Fibroblast of skin of right quadriceps (primary cell): ENCODE measurements around the gene OR9G4.

Experiments used
- DNase-seq: peaks from one replicate; pipeline ENCODE4 v3.0.0-alpha.2; 2013

The OR9G4 gene

DNA sequence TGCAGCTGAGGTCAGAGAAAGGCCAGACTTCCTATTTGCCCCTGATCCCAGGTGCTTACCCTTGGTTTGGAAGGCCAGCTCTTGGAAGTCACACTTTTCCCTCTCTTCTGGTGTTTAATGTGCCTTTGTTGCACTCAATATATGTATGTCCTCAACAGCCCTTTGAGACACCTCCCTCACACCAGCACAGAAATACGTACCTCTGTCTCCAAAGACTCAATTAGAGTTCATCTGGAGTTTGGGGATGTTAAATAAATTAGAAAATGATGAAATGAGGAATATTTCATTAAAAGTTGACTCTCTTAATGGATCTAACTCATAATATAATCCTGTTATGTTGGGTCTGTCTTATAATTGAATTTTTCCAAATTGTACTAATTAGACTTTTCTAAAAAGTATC, at the start of gene OR9G4:
Gene OR9G4, minus strand, starts transcription at position 101 of the 400 bp plus-strand sequence. CDS start 4,931 bp downstream, outside the sequence.
- DNase-seq, result no peak

DNA sequence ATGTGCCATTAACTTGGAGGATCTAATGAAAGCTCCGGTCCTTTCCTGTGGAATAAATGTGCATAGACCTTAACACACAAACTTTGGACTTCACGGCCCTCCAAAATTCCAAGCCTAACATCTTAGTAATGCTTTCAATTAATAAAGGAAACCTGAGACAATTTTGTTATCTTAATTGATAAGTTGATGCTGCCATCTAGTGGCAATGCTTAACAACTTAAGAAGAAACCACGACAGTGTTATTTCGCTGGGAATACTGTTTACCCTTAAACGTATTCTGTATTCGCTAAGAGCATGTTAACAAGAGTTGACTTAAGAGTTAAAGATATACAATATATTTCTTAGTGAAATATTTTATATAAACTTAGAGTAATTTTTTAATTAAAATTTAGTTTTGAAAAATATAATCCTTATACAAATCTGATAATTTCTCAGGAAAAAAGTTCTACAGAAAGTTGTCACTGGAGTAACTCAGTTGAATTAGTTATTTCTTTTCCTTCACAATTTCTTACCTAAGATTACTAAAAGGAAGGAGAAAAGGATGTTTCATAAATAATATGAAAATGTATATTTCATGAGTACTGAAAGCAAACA, 35.0 kb upstream of the OR9G4 start:
- DNase-seq, result peak; percentile 28

DNA sequence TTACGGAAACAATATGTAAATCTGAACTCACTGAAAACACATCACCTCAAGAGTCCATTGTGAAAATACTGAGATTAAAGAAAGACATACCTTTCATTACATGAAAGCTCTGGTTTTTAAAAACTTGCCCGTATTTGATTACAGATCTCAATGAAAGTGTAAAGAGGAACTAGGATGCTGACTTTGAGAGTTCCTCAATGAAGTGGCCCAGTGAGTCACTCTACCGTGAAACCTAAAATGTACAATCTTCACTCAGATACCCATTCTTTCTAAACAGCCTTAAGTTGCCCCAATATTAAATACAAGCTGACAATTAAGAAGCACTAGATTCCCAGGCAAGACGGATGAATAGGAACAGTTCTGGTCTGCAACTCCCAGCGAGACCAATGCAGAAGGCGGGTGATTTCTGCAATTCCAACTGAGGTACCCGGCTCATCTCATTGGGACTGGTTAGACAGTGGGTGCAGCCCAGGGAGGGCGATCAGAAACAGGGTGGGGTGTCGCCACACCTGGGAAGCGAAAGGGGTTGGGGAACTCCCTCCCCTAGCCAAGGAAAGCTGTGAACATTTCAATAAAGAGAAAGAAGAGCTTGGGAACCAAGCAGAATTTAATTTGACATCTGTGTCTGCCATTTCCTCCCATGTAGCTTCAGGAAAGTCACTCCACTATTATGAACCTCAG, 33.8 kb upstream of the OR9G4 start:
- no peak for DNase-seq

DNA sequence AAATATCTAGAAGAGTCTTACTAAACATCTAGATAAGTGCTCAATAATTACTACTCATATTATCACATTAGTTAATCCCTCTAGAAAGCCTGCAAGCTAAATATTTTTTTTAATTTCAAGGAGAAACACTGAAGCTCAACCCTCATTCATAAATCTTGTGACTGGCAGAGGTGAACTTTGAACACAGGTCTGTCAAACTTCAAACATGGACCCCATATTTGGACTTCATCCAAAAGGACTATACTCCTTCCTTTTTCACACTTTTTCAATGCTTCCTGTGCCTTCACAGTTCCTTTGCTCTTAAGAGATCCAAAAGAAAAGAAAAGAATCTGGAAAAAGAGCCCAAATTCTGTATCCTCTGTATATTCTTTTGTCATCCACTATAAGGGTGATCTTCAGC, 28.3 kb upstream of the OR9G4 start:
- no peak for DNase-seq

DNA sequence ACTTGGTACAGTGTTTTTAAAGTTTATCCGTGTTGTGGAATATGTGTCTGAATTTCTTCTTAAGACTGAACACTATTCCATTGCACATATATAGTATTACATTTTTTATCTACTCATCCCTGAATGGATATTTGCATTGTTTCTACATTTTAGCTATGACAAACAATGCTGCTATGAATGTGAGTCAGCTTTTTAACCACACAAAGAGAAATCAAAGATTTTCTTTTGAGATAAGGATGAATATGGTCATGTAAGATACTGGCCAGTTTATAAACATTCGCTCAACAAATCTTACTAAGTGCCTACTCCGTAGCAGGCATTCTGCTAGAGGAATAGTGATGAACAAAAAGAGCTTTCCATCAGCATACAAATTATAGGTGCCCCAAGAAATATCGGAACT, 16.5 kb upstream of the OR9G4 start:
- no peak for DNase-seq

DNA sequence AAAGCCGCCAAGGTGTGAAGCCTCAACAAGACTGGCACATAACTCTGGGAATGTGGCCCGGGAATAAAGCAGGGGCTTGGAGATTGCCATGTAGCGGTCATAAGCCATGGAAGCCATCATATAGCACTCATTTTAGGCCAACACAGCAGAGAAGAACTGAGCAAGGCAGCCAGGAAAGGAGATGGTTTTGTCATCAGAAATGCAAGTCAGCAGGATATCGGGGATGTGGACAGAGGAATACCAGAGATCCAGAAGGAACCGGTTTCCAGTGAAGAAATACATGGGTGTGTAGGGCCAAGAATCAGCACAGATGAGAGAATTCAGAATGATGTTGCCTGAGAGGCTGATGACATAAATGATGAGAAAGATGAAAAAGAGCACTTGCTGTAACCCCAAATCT, 3.0 kb upstream of the OR9G4 start:
- no peak for DNase-seq

DNA sequence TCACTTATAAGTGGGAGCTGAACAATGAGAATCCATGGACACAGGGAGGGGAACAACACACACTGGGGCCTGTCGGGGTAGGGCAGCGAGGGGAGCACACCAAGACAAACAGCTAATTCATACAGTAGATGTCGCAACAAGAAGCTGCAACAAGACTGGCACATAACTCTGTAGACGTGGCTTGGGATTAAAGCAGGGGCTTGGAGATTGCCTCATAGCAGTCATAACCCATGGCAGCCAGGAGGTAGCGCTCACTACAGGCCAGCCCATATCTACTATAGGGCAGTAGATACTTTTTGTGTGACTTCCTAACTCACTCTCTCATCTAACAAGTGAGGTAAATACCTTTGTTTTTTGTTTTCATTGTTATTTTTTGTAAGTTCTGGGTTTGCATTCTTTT, 1.7 kb upstream of the OR9G4 start:
- no peak for DNase-seq

DNA sequence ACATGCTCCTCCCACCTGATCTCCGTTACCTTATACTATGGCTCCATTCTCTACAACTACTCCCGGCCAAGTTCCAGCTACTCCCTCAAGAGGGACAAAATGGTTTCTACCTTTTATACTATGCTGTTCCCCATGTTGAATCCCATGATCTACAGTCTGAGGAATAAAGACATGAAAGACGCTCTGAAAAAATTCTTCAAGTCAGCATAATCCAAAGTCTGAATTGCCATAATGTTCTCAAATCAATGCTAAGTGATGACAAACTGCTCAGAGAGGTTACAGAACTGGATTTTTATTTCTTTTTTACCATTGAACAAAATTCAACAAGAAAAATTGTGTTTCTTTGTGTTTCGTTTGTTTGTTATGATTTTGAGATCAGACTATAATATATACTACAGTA, 7.6 kb downstream of the OR9G4 start:
- DNase-seq, result no peak

DNA sequence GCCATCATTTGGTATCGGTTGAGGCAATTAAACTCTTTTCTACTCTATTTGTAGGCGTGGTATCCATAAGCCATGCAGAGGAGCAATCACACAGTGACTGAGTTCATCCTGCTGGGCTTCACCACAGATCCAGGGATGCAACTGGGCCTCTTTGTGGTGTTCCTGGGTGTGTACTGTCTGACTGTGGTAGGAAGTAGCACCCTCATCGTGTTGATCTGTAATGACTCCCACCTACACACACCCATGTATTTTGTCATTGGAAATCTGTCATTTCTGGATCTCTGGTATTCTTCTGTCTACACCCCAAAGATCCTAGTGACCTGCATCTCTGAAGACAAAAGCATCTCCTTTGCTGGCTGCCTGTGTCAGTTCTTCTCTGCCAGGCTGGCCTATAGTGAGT, 8.4 kb downstream of the OR9G4 start:
- DNase-seq, result no peak

DNA sequence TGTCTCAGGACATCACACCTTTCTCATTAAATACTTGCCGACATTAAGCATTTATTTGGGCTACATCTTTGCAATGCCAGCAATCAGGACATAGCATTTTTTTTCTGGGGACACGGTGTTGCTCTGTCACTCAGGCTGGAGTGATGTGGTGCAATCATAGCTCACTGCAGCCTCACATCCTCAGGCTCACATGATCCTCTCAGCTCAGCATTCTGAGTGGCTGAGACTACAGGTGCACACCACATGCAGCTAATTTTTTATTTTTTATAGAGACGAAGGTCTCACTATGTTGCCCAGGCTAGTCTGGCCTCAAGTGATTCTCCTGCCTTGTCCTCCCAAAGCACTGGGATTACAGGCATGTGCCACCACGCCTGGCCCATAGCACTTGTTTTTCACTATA, 28.0 kb downstream of the OR9G4 start:
- no peak for DNase-seq

DNA sequence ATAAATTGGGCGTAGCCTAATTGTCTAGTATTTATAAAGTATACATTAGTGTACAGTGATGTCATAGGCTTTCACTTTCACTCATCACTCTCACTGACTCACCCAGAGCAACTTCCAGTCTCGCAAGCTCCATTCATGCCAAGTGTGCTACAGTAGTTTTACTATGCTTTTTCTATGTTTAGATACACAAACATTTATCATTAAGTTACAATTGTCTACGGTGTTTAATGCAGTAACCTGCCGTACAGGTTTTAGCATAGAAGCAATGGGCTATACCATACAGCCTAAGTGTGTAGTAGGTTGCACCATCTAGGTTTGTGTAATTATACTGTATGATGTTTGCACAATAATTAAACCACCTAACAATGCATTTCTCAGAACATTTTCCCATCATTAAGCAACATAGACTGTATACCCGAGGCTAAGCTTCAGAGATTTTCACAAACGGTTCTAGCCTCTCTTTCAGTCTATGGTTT, 32.1 kb downstream of the OR9G4 start:
- DNase-seq, result no peak

DNA sequence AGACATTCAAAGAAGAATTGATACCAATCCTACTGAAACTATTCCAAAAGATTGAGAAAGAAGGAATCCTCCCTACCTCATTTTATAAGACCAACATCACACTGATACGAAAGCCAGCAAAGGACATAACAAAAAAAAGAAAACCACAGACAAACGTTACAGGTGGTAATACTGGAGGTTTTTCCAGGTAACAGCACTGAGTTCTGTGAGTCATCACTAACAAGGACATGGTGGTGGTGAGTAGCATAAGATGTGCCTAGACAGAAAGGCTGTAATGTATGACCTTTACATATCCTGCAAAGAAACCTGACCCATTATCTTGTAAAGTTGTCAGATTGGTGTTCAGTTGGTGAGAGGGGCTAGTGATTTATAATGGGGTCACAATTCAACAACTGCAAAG, 34.3 kb downstream of the OR9G4 start:
- DNase-seq, result no peak

DNA sequence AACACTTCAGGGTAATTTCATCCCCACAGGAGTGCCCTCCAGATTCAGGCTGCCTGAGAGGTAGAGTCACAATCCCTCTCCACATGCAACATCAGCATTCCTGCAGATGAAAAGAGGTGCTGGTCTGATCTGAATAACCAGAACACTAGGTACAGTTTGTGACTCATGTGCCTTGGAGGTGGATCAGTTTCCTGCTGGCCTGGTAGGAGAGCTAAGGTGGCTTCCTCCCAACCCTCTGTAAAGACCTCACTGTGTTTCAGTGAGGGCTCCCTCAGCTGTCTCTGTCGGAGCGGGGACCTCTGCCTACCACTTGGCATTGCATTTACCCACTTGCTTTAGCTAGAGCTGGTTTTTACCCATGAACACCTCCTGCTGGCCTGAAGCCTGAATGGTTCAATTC, 42.0 kb downstream of the OR9G4 start:
- DNase-seq, result no peak

DNA sequence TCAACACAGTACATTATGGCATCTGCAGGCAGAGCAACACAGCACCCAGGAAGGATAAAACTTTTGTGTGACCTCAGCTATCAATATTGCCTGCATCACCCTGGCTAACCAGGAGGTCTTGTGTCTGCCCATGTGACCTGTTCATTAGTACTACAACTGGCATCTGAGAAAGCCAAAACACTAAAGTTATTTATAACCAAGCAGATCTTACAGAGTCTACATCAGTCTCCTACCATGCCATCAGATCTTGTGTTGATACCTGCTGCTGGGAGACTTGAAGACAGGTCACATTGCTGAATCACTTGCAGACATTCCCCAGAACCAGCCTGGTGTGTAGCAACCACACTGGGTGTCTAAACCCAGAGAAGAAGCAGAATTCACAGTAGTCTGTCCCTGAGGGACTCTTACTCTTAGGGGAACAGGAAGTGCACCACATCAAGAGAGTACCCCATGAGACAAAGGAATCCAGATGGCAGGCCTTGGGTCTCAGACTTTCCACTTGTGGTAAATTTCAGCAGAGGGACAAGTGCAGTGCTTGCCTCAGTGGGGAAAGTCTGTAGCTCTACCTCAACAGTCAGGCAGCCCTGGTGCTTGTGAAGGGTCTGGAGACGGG, 42.6 kb downstream of the OR9G4 start:
- DNase-seq, result no peak

DNA sequence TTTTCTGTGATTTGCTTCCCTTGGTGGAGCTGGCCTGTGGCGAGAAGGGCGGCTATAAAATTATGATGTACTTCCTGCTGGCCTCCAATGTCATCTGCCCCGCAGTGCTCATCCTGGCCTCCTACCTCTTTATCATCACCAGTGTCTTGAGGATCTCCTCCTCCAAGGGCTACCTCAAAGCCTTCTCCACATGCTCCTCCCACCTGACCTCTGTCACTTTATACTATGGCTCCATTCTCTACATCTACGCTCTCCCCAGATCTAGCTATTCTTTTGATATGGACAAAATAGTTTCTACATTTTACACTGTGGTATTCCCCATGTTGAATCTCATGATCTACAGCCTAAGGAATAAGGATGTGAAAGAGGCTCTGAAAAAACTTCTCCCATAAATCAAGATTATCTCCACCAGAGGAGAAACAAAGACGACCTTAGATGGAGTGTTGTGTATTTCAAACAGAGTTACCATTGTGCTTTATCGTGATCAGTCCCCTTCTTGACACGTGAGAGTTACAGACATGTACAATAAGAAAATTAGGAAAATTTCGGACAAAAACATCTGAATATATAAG, 47.5 kb downstream of the OR9G4 start:
- DNase-seq, result no peak

DNA sequence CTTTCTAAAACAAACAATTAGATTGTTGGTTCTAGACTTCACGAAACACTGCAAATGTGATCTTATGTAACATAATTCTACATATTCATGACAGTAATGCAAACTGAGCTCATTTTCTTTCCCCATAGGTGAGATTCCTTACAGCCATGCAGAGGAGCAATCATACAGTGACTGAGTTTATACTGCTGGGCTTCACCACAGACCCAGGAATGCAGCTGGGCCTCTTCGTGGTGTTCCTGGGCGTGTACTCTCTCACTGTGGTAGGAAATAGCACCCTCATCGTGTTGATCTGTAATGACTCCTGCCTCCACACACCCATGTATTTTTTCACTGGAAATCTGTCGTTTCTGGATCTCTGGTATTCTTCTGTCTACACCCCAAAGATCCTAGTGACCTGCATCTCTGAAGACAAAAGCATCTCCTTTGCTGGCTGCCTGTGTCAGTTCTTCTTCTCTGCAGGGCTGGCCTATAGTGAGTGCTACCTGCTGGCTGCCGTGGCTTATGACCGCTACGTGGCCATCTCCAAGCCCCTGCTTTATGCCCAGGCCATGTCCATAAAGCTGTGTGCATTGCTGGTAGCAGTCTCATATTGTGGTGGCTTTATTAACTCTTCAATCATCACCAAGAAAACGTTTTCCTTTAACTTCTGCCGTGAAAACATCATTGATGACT, 48.1 kb downstream of the OR9G4 start:
- DNase-seq, result no peak

DNA sequence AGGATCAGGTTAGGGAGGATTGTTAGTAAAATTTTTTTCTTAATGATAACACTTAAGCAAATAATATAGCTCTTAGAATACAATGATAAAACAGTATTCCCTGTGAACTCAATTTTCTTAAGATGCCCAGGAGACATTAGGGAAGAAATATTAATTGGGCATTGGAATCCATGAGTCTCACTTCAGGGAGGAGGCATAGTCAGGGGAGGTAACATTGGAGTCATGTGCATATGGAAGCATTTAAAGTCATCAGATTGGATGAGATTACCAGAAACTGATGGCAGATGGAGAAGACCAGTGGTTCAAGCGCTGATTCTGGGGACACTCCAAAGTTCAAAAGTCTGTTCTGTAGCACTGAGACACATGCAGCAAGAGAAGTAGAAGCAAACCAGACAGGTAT, 49.7 kb downstream of the OR9G4 start, which contains the start of gene OR9G1:
Gene OR9G1, plus strand, starts transcription at position 301 of the 400 bp plus-strand sequence. CDS start 1,293 bp downstream, outside the sequence.
- no peak for DNase-seq

DNA sequence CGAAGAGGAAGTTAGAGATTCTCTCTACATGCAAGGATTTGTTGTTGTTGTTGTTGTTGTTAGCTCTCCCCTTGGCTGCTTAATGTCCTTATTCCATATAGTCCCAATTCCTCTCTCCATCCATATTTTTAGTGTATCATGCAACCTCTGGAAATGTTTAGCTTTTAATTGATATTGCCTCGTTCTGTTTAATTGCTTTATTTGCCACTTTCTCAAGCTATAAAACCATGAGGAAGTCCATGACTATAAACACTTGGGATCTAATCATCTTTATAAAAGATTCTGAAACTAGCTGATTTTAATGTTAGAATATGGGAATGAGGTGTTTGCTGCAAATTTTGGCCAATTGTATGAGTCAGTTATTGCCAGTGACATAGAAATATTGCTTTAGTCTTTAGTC, 55.1 kb downstream of the OR9G4 start:
- DNase-seq, result no peak
